HEK293 (cell line): ENCODE results near the gene TNFRSF11A.

Source experiments
- FEZF1 ChIP-seq: fragments of 450-650 bp; formaldehyde crosslinking; IDR thresholded peaks from 2 replicates; pipeline ENCODE4 v1.5.1; 2016; ENCODE audit warnings: missing biosample characterization, missing genetic modification characterization
- IKZF3 ChIP-seq: fragments of 450-650 bp; IDR thresholded peaks from 2 replicates; pipeline ENCODE4 v1.5.0; 2018; ENCODE audit warnings: missing biosample characterization, mild to moderate bottlenecking, missing genetic modification characterization, moderate library complexity
- OSR2 ChIP-seq: fragments of 450-650 bp; formaldehyde crosslinking; IDR thresholded peaks from 2 replicates; pipeline ENCODE4 v1.5.1; 2016; ENCODE audit warnings: missing biosample characterization, missing genetic modification characterization
- RBAK ChIP-seq: fragments of 450-650 bp; formaldehyde crosslinking; IDR thresholded peaks from 2 replicates; pipeline ENCODE4 v1.5.1; 2016; ENCODE audit warnings: missing biosample characterization, missing genetic modification characterization
- SP2 ChIP-seq: fragments of 450-650 bp; formaldehyde crosslinking; IDR thresholded peaks from 2 replicates; pipeline ENCODE4 v1.5.1; 2016; ENCODE audit warnings: missing biosample characterization, missing genetic modification characterization
- SP7 ChIP-seq: fragments of 450-650 bp; formaldehyde crosslinking; IDR thresholded peaks from 2 replicates; pipeline ENCODE4 v1.5.1; 2016; ENCODE audit warnings: missing biosample characterization, missing genetic modification characterization
- WT1 ChIP-seq: fragments of 450-650 bp; formaldehyde crosslinking; IDR thresholded peaks from 2 replicates; pipeline ENCODE4 v1.5.1; 2016; ENCODE audit warnings: missing biosample characterization, missing genetic modification characterization
- ZBTB20 ChIP-seq: fragments of 450-650 bp; formaldehyde crosslinking; IDR thresholded peaks from 2 replicates; pipeline ENCODE4 v1.5.1; 2016; ENCODE audit warnings: missing biosample characterization, missing genetic modification characterization
- ZNF658 ChIP-seq: fragments of 450-650 bp; formaldehyde crosslinking; IDR thresholded peaks from 2 replicates; pipeline ENCODE4; 2016; ENCODE audit warnings: missing biosample characterization, missing genetic modification characterization
- ZNF843 ChIP-seq: fragments of 450-650 bp; formaldehyde crosslinking; IDR thresholded peaks from 2 replicates; pipeline ENCODE4 v1.5.1; 2016; ENCODE audit warnings: missing biosample characterization, missing genetic modification characterization
- ZXDB ChIP-seq: fragments of 450-650 bp; formaldehyde crosslinking; IDR thresholded peaks from 2 replicates; pipeline ENCODE4 v1.5.1; 2016; ENCODE audit warnings: missing biosample characterization, missing genetic modification characterization
- TF ChIP-seq, protein P1 (sequence below): fragments of 450-650 bp; formaldehyde crosslinking; IDR thresholded peaks from 2 replicates; pipeline ENCODE4 v1.5.1; 2016; ENCODE audit warnings: missing biosample characterization, missing genetic modification characterization
- TF ChIP-seq, protein P2 (sequence below): fragments of 450-650 bp; formaldehyde crosslinking; IDR thresholded peaks from 2 replicates; pipeline ENCODE4 v1.5.1; 2016; ENCODE audit warnings: missing biosample characterization, missing genetic modification characterization
- TF ChIP-seq, protein P3 (sequence below): fragments of 450-650 bp; formaldehyde crosslinking; IDR thresholded peaks from 2 replicates; pipeline ENCODE4 v1.5.1; 2017; ENCODE audit warnings: missing biosample characterization, missing genetic modification characterization
- TF ChIP-seq, protein P4 (sequence below): fragments of 450-650 bp; formaldehyde crosslinking; IDR thresholded peaks from 2 replicates; pipeline ENCODE4 v1.5.1; 2017; ENCODE audit warnings: missing biosample characterization, missing genetic modification characterization
- TF ChIP-seq, protein P5 (sequence below): fragments of 450-650 bp; formaldehyde crosslinking; IDR thresholded peaks from 2 replicates; pipeline ENCODE4 v1.5.1; 2016; ENCODE audit warnings: missing biosample characterization, missing genetic modification characterization, borderline replicate concordance
- TF ChIP-seq, protein P6 (sequence below): fragments of 450-650 bp; formaldehyde crosslinking; IDR thresholded peaks from 2 replicates; pipeline ENCODE4 v1.5.1; 2016; ENCODE audit warnings: missing biosample characterization, missing genetic modification characterization
- TF ChIP-seq, protein P7 (sequence below): fragments of 450-650 bp; formaldehyde crosslinking; IDR thresholded peaks from 2 replicates; pipeline ENCODE4 v1.5.1; 2016; ENCODE audit warnings: missing biosample characterization, missing genetic modification characterization, borderline replicate concordance
- TF ChIP-seq, protein P8 (sequence below): fragments of 450-650 bp; formaldehyde crosslinking; IDR thresholded peaks from 2 replicates; pipeline ENCODE4 v1.5.1; 2016; ENCODE audit warnings: missing biosample characterization, missing genetic modification characterization
- TF ChIP-seq, protein P9 (sequence below): fragments of 450-650 bp; formaldehyde crosslinking; IDR thresholded peaks from 2 replicates; pipeline ENCODE4 v1.5.1; 2016; ENCODE audit warnings: missing biosample characterization, missing genetic modification characterization

The TNFRSF11A gene

DNA sequence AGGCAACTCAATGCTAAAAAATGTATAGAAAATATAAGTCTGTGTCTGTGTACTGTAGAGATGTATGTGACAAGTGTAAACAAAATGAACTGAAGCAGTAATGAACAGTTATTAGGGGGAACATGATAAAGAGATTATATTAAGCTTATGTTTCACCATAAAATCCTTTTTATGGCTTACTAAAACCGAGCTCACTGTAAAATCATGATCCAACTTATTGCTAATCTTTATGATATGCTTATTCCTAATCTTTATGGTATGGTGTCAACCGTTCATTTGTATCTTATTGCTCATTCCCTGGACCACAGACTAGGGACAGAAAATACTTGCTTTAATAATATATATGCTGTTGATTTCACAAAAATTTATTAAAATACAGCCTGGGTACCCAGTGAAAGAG is 62.1 kb downstream of the TNFRSF11A start (continued):
- TF ChIP-seq, protein P1, sequence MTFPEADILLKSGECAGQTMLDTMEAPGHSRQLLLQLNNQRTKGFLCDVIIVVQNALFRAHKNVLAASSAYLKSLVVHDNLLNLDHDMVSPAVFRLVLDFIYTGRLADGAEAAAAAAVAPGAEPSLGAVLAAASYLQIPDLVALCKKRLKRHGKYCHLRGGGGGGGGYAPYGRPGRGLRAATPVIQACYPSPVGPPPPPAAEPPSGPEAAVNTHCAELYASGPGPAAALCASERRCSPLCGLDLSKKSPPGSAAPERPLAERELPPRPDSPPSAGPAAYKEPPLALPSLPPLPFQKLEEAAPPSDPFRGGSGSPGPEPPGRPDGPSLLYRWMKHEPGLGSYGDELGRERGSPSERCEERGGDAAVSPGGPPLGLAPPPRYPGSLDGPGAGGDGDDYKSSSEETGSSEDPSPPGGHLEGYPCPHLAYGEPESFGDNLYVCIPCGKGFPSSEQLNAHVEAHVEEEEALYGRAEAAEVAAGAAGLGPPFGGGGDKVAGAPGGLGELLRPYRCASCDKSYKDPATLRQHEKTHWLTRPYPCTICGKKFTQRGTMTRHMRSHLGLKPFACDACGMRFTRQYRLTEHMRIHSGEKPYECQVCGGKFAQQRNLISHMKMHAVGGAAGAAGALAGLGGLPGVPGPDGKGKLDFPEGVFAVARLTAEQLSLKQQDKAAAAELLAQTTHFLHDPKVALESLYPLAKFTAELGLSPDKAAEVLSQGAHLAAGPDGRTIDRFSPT = peak; percentile 74; the same call in 1 of the 2 replicates
- peak; percentile 64 for TF ChIP-seq ZBTB20
- TF ChIP-seq, protein P2, sequence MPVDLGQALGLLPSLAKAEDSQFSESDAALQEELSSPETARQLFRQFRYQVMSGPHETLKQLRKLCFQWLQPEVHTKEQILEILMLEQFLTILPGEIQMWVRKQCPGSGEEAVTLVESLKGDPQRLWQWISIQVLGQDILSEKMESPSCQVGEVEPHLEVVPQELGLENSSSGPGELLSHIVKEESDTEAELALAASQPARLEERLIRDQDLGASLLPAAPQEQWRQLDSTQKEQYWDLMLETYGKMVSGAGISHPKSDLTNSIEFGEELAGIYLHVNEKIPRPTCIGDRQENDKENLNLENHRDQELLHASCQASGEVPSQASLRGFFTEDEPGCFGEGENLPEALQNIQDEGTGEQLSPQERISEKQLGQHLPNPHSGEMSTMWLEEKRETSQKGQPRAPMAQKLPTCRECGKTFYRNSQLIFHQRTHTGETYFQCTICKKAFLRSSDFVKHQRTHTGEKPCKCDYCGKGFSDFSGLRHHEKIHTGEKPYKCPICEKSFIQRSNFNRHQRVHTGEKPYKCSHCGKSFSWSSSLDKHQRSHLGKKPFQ = 0 out of 2 replicates have a peak, but pooled peaks have one; percentile 21
- TF ChIP-seq SP7 (tag by site-specific recombination) = no peak
- TF ChIP-seq, protein P3, sequence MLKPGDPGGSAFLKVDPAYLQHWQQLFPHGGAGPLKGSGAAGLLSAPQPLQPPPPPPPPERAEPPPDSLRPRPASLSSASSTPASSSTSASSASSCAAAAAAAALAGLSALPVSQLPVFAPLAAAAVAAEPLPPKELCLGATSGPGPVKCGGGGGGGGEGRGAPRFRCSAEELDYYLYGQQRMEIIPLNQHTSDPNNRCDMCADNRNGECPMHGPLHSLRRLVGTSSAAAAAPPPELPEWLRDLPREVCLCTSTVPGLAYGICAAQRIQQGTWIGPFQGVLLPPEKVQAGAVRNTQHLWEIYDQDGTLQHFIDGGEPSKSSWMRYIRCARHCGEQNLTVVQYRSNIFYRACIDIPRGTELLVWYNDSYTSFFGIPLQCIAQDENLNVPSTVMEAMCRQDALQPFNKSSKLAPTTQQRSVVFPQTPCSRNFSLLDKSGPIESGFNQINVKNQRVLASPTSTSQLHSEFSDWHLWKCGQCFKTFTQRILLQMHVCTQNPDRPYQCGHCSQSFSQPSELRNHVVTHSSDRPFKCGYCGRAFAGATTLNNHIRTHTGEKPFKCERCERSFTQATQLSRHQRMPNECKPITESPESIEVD = peak; percentile 85
- no peak for TF ChIP-seq RBAK (tag by site-specific recombination)
- no peak for TF ChIP-seq WT1 (tag by site-specific recombination)
- TF ChIP-seq IKZF3 (tag by site-specific recombination) = peak; percentile 50; the same call in 1 of the 2 replicates
- TF ChIP-seq, protein P4, sequence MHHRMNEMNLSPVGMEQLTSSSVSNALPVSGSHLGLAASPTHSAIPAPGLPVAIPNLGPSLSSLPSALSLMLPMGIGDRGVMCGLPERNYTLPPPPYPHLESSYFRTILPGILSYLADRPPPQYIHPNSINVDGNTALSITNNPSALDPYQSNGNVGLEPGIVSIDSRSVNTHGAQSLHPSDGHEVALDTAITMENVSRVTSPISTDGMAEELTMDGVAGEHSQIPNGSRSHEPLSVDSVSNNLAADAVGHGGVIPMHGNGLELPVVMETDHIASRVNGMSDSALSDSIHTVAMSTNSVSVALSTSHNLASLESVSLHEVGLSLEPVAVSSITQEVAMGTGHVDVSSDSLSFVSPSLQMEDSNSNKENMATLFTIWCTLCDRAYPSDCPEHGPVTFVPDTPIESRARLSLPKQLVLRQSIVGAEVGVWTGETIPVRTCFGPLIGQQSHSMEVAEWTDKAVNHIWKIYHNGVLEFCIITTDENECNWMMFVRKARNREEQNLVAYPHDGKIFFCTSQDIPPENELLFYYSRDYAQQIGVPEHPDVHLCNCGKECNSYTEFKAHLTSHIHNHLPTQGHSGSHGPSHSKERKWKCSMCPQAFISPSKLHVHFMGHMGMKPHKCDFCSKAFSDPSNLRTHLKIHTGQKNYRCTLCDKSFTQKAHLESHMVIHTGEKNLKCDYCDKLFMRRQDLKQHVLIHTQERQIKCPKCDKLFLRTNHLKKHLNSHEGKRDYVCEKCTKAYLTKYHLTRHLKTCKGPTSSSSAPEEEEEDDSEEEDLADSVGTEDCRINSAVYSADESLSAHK (tag by site-specific recombination) = peak; percentile 78
- TF ChIP-seq ZXDB = peak; percentile 88
- no peak for TF ChIP-seq ZNF658 (tag by site-specific recombination)
- peak; percentile 98 for TF ChIP-seq ZNF843 (tag by site-specific recombination)
- TF ChIP-seq, protein P5, sequence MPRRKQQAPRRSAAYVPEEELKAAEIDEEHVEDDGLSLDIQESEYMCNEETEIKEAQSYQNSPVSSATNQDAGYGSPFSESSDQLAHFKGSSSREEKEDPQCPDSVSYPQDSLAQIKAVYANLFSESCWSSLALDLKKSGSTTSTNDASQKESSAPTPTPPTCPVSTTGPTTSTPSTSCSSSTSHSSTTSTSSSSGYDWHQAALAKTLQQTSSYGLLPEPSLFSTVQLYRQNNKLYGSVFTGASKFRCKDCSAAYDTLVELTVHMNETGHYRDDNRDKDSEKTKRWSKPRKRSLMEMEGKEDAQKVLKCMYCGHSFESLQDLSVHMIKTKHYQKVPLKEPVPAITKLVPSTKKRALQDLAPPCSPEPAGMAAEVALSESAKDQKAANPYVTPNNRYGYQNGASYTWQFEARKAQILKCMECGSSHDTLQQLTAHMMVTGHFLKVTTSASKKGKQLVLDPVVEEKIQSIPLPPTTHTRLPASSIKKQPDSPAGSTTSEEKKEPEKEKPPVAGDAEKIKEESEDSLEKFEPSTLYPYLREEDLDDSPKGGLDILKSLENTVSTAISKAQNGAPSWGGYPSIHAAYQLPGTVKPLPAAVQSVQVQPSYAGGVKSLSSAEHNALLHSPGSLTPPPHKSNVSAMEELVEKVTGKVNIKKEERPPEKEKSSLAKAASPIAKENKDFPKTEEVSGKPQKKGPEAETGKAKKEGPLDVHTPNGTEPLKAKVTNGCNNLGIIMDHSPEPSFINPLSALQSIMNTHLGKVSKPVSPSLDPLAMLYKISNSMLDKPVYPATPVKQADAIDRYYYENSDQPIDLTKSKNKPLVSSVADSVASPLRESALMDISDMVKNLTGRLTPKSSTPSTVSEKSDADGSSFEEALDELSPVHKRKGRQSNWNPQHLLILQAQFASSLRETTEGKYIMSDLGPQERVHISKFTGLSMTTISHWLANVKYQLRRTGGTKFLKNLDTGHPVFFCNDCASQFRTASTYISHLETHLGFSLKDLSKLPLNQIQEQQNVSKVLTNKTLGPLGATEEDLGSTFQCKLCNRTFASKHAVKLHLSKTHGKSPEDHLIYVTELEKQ (tag by site-specific recombination) = peak; percentile 26; the same call in 1 of the 2 replicates
- TF ChIP-seq FEZF1 (tag by site-specific recombination) = peak; percentile 98
- TF ChIP-seq, protein P6, sequence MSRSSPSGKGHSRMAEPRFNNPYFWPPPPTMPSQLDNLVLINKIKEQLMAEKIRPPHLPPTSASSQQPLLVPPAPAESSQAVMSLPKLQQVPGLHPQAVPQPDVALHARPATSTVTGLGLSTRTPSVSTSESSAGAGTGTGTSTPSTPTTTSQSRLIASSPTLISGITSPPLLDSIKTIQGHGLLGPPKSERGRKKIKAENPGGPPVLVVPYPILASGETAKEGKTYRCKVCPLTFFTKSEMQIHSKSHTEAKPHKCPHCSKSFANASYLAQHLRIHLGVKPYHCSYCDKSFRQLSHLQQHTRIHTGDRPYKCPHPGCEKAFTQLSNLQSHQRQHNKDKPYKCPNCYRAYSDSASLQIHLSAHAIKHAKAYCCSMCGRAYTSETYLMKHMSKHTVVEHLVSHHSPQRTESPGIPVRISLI (tag by site-specific recombination) = no peak
- no peak for TF ChIP-seq SP2 (tag by site-specific recombination)
- TF ChIP-seq, protein P7, sequence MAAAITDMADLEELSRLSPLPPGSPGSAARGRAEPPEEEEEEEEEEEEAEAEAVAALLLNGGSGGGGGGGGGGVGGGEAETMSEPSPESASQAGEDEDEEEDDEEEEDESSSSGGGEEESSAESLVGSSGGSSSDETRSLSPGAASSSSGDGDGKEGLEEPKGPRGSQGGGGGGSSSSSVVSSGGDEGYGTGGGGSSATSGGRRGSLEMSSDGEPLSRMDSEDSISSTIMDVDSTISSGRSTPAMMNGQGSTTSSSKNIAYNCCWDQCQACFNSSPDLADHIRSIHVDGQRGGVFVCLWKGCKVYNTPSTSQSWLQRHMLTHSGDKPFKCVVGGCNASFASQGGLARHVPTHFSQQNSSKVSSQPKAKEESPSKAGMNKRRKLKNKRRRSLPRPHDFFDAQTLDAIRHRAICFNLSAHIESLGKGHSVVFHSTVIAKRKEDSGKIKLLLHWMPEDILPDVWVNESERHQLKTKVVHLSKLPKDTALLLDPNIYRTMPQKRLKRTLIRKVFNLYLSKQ (tag by site-specific recombination) = no peak
- TF ChIP-seq, protein P8, sequence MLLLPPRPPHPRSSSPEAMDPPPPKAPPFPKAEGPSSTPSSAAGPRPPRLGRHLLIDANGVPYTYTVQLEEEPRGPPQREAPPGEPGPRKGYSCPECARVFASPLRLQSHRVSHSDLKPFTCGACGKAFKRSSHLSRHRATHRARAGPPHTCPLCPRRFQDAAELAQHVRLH (tag by site-specific recombination) = peak; percentile 87
- TF ChIP-seq OSR2 (tag by site-specific recombination) = peak; percentile 26; the same call in 1 of the 2 replicates
- TF ChIP-seq, protein P9, sequence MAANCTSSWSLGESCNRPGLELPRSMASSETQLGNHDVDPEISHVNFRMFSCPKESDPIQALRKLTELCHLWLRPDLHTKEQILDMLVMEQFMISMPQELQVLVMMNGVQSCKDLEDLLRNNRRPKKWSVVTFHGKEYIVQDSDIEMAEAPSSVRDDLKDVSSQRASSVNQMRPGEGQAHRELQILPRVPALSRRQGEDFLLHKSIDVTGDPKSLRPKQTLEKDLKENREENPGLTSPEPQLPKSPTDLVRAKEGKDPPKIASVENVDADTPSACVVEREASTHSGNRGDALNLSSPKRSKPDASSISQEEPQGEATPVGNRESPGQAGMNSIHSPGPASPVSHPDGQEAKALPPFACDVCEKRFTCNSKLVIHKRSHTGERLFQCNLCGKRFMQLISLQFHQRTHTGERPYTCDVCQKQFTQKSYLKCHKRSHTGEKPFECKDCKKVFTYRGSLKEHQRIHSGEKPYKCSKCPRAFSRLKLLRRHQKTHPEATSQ (tag by site-specific recombination) = no peak
